IPS-20b (cell line): ENCODE data around the gene KLHDC8B.
A peak's percentile ranks its signal among the peaks of the same experiment; 100 is the strongest.

Experiments used
- H3K27ac ChIP-seq: one replicate; pipeline ENCODE4 v1.5.1; 2013; ENCODE audit warnings: low read length
- H3K27me3 ChIP-seq: 2 replicates; pipeline ENCODE4 v1.6.1; 2013; ENCODE audit warnings: mild to moderate bottlenecking, low read length, inconsistent platforms; ENCODE audit not compliant: insufficient read depth
- H3K36me3 ChIP-seq: 2 replicates; pipeline ENCODE4 v1.6.1; 2013; ENCODE audit warnings: low read depth, mild to moderate bottlenecking, inconsistent platforms, low read length, moderate library complexity; ENCODE audit not compliant: insufficient read depth
- H3K4me1 ChIP-seq: 2 replicates; pipeline ENCODE4 v1.6.1; 2013; ENCODE audit warnings: mild to moderate bottlenecking, control low read depth, inconsistent platforms, low read length, moderate library complexity; ENCODE audit not compliant: insufficient read depth
- H3K4me3 ChIP-seq: 2 replicates; pipeline ENCODE4 v1.5.1; 2013; ENCODE audit warnings: mild to moderate bottlenecking, low read length, inconsistent platforms
- H3K9ac ChIP-seq: 2 replicates; pipeline ENCODE4 v1.6.1; 2013; ENCODE audit warnings: low read depth, mild to moderate bottlenecking, inconsistent platforms, low read length, moderate library complexity
- H3K9me3 ChIP-seq: 2 replicates; pipeline ENCODE4 v1.6.1; 2013; ENCODE audit warnings: mild to moderate bottlenecking, low read depth, low read length, inconsistent platforms; ENCODE audit not compliant: insufficient read depth

KLHDC8B gene

GRCh38 chr3:49133226-49133951 is 38.0 kb upstream of the KLHDC8B start:
- no peak overlapping the region for H3K27ac ChIP-seq
- H3K36me3 ChIP-seq, result no peaks in the 10 kb centered on the region
- H3K9ac ChIP-seq, result peak overlapping the region; percentile 81
- H3K4me1 ChIP-seq, result 0 out of 2 replicates have a peak, but pooled peaks cover 8% of the 10 kb centered on the region
- H3K27me3 ChIP-seq, result peaks cover 4% of the 10 kb centered on the region
- H3K9me3 ChIP-seq, result no peaks in the 10 kb centered on the region
- H3K4me3 ChIP-seq, result peak overlapping the region; percentile 92

DNA sequence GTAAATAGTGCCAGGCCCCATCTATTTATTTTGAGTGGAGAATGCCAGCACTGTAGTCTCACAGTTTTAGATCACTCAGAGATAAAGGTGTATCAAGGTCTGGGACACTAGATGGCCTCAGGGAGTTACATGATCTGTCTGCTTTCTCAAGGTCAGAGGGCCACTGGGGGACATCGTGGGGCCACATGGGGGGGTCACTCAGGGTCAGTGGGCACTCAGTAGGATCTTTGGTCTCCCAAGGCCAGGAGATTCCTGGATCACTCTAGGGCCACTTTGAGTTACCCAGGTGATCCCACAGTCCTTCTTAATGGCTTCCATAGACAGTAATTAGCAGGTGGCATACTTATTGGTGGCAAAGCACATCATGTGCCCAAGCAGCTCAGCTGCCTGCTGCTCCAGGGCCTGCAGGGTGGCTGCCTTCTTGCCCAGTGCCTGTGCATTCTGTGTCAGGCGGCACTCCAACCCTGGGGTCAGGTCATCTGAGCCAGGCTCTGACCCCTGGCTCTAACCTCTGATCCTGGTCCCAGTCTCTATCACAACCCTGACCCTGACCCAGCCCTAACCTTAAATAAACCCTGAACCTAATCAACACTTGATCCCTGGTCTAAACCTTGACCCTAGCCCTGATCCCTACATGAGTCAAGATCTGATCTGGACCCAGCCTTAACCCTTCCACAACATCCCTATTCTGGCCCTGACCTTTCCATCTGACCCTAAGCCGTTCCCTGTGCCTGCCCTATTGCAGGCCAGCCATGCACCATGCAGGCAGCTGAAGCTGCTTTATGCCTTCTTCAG is 36.7 kb upstream of the KLHDC8B start:
- Histone ChIP-seq H3K9ac (no peak overlapping the region), H3K36me3 (no peaks in the 10 kb centered on the region), H3K27ac (no peak overlapping the region), H3K27me3 (peaks cover 5% of the 10 kb centered on the region), H3K4me1 (0 out of 2 replicates have a peak, but pooled peaks cover 8% of the 10 kb centered on the region), H3K9me3 (no peaks in the 10 kb centered on the region), H3K4me3 (no peak overlapping the region)

- no peak overlapping the region for H3K9ac ChIP-seq
- H3K36me3 ChIP-seq, result no peaks in the 10 kb centered on the region
- no peak overlapping the region for H3K4me3 ChIP-seq
- H3K4me1 ChIP-seq, result 0 out of 2 replicates have a peak, but pooled peaks cover 8% of the 10 kb centered on the region
- H3K27me3 ChIP-seq, result peaks cover 5% of the 10 kb centered on the region
- H3K9me3 ChIP-seq, result no peaks in the 10 kb centered on the region
- no peak overlapping the region for H3K27ac ChIP-seq
Observed at GRCh38 chr3:49135499-49135898, 35.9 kb upstream of the KLHDC8B start.

- Histone ChIP-seq H3K36me3 (no peaks in the 10 kb centered on the region), H3K27me3 (peaks cover 5% of the 10 kb centered on the region), H3K27ac (no peak overlapping the region), H3K4me1 (no peaks in the 10 kb centered on the region), H3K4me3 (no peak overlapping the region), H3K9ac (no peak overlapping the region), H3K9me3 (peaks cover 10% of the 10 kb centered on the region)
Observed at GRCh38 chr3:49140080-49140479, 31.3 kb upstream of the KLHDC8B start.

GRCh38 chr3:49148159-49148558 is 23.2 kb upstream of the KLHDC8B start:
- Histone ChIP-seq H3K9me3 (no peaks in the 10 kb centered on the region), H3K36me3 (no peaks in the 10 kb centered on the region), H3K4me3 (no peak overlapping the region)

GRCh38 chr3:49151610-49152009 is 19.8 kb upstream of the KLHDC8B start:
- Histone ChIP-seq H3K9ac (no peak overlapping the region), H3K4me1 (no peaks in the 10 kb centered on the region), H3K9me3 (no peaks in the 10 kb centered on the region), H3K27me3 (peaks cover 12% of the 10 kb centered on the region), H3K4me3 (no peak overlapping the region), H3K27ac (no peak overlapping the region), H3K36me3 (no peaks in the 10 kb centered on the region)

More at GRCh38 chr3:49148159-49148558, 23.2 kb upstream of the KLHDC8B start:
- H3K4me1 ChIP-seq, result no peaks in the 10 kb centered on the region
- no peak overlapping the region for H3K27ac ChIP-seq
- no peak overlapping the region for H3K9ac ChIP-seq
- H3K27me3 ChIP-seq, result peaks cover 9% of the 10 kb centered on the region

GRCh38 chr3:49153349-49153912 is 18.0 kb upstream of the KLHDC8B start:
- H3K27me3 ChIP-seq, result peaks cover 12% of the 10 kb centered on the region
- H3K36me3 ChIP-seq, result no peaks in the 10 kb centered on the region
- no peak overlapping the region for H3K27ac ChIP-seq
- H3K9ac ChIP-seq, result no peak overlapping the region
- no peaks in the 10 kb centered on the region for H3K9me3 ChIP-seq
- peaks cover 3% of the 10 kb centered on the region; the same call in 1 of the 2 replicates for H3K4me1 ChIP-seq
- no peak overlapping the region for H3K4me3 ChIP-seq

GRCh38 chr3:49157289-49157688 is 14.1 kb upstream of the KLHDC8B start:
- H3K27ac ChIP-seq, result no peak overlapping the region
- peaks cover 3% of the 10 kb centered on the region; the same call in 1 of the 2 replicates for H3K4me1 ChIP-seq
- peaks cover 9% of the 10 kb centered on the region for H3K36me3 ChIP-seq
- H3K9me3 ChIP-seq, result no peaks in the 10 kb centered on the region
- H3K27me3 ChIP-seq, result peaks cover 4% of the 10 kb centered on the region
- H3K9ac ChIP-seq, result no peak overlapping the region
- no peak overlapping the region for H3K4me3 ChIP-seq

- peaks cover 3% of the 10 kb centered on the region; the same call in 1 of the 2 replicates for H3K4me1 ChIP-seq
Observed at GRCh38 chr3:49158103-49158709, 13.2 kb upstream of the KLHDC8B start.

DNA sequence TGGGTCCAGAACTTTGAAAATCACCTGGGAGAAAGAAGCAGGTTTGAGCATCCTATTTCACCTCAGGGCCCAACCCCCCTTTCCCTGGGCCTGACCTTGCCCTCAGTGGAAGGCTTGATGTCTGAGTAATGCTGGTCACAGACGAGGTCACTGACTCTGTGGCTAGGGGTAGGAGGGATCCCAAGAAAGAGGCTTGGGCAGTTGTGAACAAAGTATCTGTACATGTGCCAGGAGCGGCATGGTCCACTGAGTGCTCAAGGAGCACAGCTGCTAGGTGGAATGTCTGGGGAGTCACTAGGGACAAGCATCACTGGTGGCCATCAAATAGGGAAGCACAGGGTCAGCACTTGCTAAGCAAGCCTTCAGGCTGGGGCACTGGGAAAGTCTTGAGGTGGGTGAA is 12.6 kb upstream of the KLHDC8B start:
- H3K36me3 ChIP-seq, result peaks cover 21% of the 10 kb centered on the region
- no peaks in the 10 kb centered on the region; the same call in 1 of the 2 replicates for H3K27me3 ChIP-seq
- no peaks in the 10 kb centered on the region for H3K9me3 ChIP-seq
- no peak overlapping the region for H3K9ac ChIP-seq
- H3K27ac ChIP-seq, result no peak overlapping the region
- H3K4me1 ChIP-seq, result peaks cover 3% of the 10 kb centered on the region; the same call in 1 of the 2 replicates
- no peak overlapping the region for H3K4me3 ChIP-seq

More at GRCh38 chr3:49158103-49158709, 13.2 kb upstream of the KLHDC8B start:
- H3K4me3 ChIP-seq, result no peak overlapping the region
- H3K9ac ChIP-seq, result no peak overlapping the region
- H3K9me3 ChIP-seq, result no peaks in the 10 kb centered on the region
- H3K27ac ChIP-seq, result no peak overlapping the region
- H3K27me3 ChIP-seq, result peaks cover 2% of the 10 kb centered on the region; the same call in 1 of the 2 replicates
- peaks cover 15% of the 10 kb centered on the region for H3K36me3 ChIP-seq

- no peaks in the 10 kb centered on the region for H3K9me3 ChIP-seq
- peaks cover 3% of the 10 kb centered on the region; the same call in 1 of the 2 replicates for H3K4me1 ChIP-seq
- no peak overlapping the region for H3K9ac ChIP-seq
- H3K27me3 ChIP-seq, result no peaks in the 10 kb centered on the region
- H3K4me3 ChIP-seq, result no peak overlapping the region
- no peak overlapping the region for H3K27ac ChIP-seq
- H3K36me3 ChIP-seq, result peaks cover 31% of the 10 kb centered on the region
Observed at GRCh38 chr3:49161197-49161596, 10.2 kb upstream of the KLHDC8B start.
